ENCODE data around the gene RRBP1. TPM values are rescaled to one million over a fixed set of nuclear protein-coding genes. Genes with fewer than 3 reads are reported as not detected.

Gene RRBP1
- total and polyA plus RNA-seq, 4 donors: 106 to 208 (median 127) TPM

DNA sequence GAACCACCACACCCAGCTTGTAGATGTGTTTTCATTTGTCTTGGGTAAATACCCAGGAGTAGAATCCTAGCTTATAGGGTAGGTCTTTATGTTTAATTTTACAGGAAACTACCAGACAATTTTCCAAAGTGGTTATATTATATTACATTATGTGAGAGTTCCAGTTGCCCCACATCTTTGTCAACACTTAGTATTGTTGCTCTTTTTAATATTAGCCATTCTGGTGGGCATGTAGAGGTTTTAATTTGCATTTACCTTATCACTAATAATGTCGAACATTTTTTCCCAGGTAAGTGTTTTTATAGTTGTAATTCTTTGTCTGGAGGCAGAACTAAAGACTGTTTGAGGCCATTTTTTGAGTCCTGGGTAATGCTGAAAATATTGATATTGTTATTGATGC, 14.2 kb upstream of the RRBP1 start:
- no peak for ATAC-seq (ENCODE audit: insufficient read depth, low FRiP score)
- WGBS, 2 donors: 93 to 94% methylated on average over 1 of the region's 1 CpG

DNA sequence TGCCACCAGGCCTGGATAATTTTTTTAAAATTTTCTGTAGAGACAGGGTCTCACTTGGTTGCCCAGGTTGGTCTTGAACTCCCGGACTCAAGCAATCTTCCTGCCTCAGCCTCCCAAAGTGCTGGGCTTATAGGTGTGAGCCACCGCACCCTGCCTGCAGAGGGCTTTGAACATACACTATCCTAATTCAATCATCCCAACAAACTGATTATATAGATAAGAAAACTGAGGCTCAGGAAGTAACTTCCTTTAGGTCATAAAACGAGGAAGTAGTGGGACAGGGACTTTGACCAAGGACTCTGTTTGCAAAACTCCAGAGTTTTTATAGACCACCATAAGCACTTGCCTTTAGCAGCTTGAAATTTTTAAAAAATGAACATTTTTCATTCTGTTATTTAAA, 12.7 kb upstream of the RRBP1 start:
- H3K4me1 ChIP-seq (ENCODE audit: control insufficient read depth in 5 of 5, insufficient read depth in 5 of 5, low read length in 5 of 5): no peaks in the 10 kb centered on the region
- ATAC-seq (ENCODE audit: insufficient read depth, low FRiP score) (no peak), DNase-seq (no peak)
- no peak overlapping the region for H3K4me3 ChIP-seq
- H3K27ac ChIP-seq (ENCODE audit: low read depth in 1 of 2, low read length in 1 of 2): no peak overlapping the region
- no peaks in the 10 kb centered on the region for H3K36me3 ChIP-seq (ENCODE audit: control insufficient read depth in 4 of 4, insufficient read depth in 4 of 4, low read length in 4 of 4)
- no peaks in the 10 kb centered on the region for H3K27me3 ChIP-seq (ENCODE audit: control insufficient read depth in 3 of 3, insufficient read depth in 3 of 3, low read length in 2 of 3)
- TF ChIP-seq CTCF (IDR thresholded peaks at IDR 0.05; ENCODE audit: control extremely low read depth, extremely low read depth): no peak
- H3K9ac ChIP-seq (ENCODE audit: insufficient read depth in 1 of 2, low read length in 2 of 2): no peak overlapping the region
- H3K9me3 ChIP-seq (ENCODE audit: control insufficient read depth in 4 of 4, insufficient read depth in 3 of 4, low read length in 3 of 4): peaks cover 0 to 5% (median 0%) of the 10 kb centered on the region in 4 donors
- 78 to 79% methylated on average over 3 of the region's 3 CpGs for WGBS, 2 donors

More for the DNA sequence above, 14.2 kb upstream of the RRBP1 start:
- TF ChIP-seq CTCF (IDR thresholded peaks at IDR 0.05; ENCODE audit: control extremely low read depth, extremely low read depth): no peak
- Histone ChIP-seq H3K4me3 (no peak overlapping the region), H3K36me3 (ENCODE audit: control insufficient read depth in 4 of 4, insufficient read depth in 4 of 4, low read length in 4 of 4) (no peaks in the 10 kb centered on the region), H3K9ac (ENCODE audit: insufficient read depth in 1 of 2, low read length in 2 of 2) (no peak overlapping the region), H3K27me3 (ENCODE audit: control insufficient read depth in 3 of 3, insufficient read depth in 3 of 3, low read length in 2 of 3) (no peaks in the 10 kb centered on the region), H3K27ac (ENCODE audit: low read depth in 1 of 2, low read length in 1 of 2) (no peak overlapping the region), H3K4me1 (ENCODE audit: control insufficient read depth in 5 of 5, insufficient read depth in 5 of 5, low read length in 5 of 5) (no peaks in the 10 kb centered on the region), H3K9me3 (ENCODE audit: control insufficient read depth in 4 of 4, insufficient read depth in 3 of 4, low read length in 3 of 4) (no peaks in the 10 kb centered on the region)
- DNase-seq: no peak

- H3K4me3 ChIP-seq: no peak overlapping the region
- 72 to 87% methylated on average over 18 of the region's 18 CpGs for WGBS, 2 donors
- no peak for TF ChIP-seq CTCF (IDR thresholded peaks at IDR 0.05; ENCODE audit: control extremely low read depth, extremely low read depth)
- H3K27me3 ChIP-seq (ENCODE audit: control insufficient read depth in 3 of 3, insufficient read depth in 3 of 3, low read length in 2 of 3): no peaks in the 10 kb centered on the region
- no peak for ATAC-seq (ENCODE audit: insufficient read depth, low FRiP score)
- no peak overlapping the region for H3K27ac ChIP-seq (ENCODE audit: low read depth in 1 of 2, low read length in 1 of 2)
- no peak overlapping the region for H3K9ac ChIP-seq (ENCODE audit: insufficient read depth in 1 of 2, low read length in 2 of 2)
- peaks cover 0 to 5% (median 0%) of the 10 kb centered on the region in 4 donors for H3K9me3 ChIP-seq (ENCODE audit: control insufficient read depth in 4 of 4, insufficient read depth in 3 of 4, low read length in 3 of 4)
- peaks cover 0 to 9% (median 2%) of the 10 kb centered on the region in 5 donors for H3K4me1 ChIP-seq (ENCODE audit: control insufficient read depth in 5 of 5, insufficient read depth in 5 of 5, low read length in 5 of 5)
- DNase-seq: no peak
- no peaks in the 10 kb centered on the region for H3K36me3 ChIP-seq (ENCODE audit: control insufficient read depth in 4 of 4, insufficient read depth in 4 of 4, low read length in 4 of 4)
Measured at GRCh38 chr20:17693444-17694001, 11.5 kb upstream of the RRBP1 start.

DNA sequence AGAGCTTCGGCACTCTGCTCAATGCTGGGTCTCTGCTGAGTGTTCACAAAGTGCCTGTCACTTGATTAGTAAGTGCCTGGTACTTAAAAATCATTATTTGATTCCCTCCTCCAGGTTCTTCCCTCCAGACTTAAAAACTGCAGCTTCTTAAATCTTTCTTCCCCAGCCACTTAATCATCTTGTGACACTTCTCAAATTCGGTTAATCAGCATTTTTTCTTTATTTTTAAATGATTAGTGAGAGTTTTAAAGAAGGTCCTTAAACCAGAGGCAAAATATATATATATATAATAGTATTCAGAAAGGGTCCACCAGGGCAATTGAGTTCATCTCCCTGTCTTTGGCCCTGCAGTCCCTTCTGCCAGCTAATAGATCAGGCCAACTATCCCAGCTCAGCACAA, 9.7 kb upstream of the RRBP1 start:
- Histone ChIP-seq H3K4me1 (ENCODE audit: control insufficient read depth in 5 of 5, insufficient read depth in 5 of 5, low read length in 5 of 5) (peaks cover 0 to 9% (median 2%) of the 10 kb centered on the region in 5 donors), H3K36me3 (ENCODE audit: control insufficient read depth in 4 of 4, insufficient read depth in 4 of 4, low read length in 4 of 4) (no peaks in the 10 kb centered on the region), H3K9me3 (ENCODE audit: control insufficient read depth in 4 of 4, insufficient read depth in 3 of 4, low read length in 3 of 4) (peaks cover 0 to 5% (median 0%) of the 10 kb centered on the region in 4 donors), H3K27me3 (ENCODE audit: control insufficient read depth in 3 of 3, insufficient read depth in 3 of 3, low read length in 2 of 3) (no peaks in the 10 kb centered on the region), H3K9ac (ENCODE audit: insufficient read depth in 1 of 2, low read length in 2 of 2) (no peak overlapping the region), H3K27ac (ENCODE audit: low read depth in 1 of 2, low read length in 1 of 2) (no peak overlapping the region), H3K4me3 (no peak overlapping the region)
- DNase-seq (peak in 1 of 3 donors; percentile 23), ATAC-seq (ENCODE audit: insufficient read depth, low FRiP score) (no peak)
- 52 to 67% methylated on average over 2 of the region's 2 CpGs for WGBS, 2 donors
- no peak for TF ChIP-seq CTCF (IDR thresholded peaks at IDR 0.05; ENCODE audit: control extremely low read depth, extremely low read depth)
